WTC11 (cell line): Measurements from ENCODE around the gene SORCS1.

ENCODE experiments used
- CTCF ChIP-seq: fragments of 200-600 bp; IDR thresholded peaks from 2 replicates; pipeline ENCODE4 v1.8.0; 2022; ENCODE audit warnings: antibody characterized with exemption
- E2F1 ChIP-seq: sonication (generic); formaldehyde crosslinking; IDR thresholded peaks from 2 replicates; pipeline ENCODE4 v1.8.0; 2022; ENCODE audit warnings: mild to moderate bottlenecking, missing genetic modification reagents
- E2F4 ChIP-seq: sonication (generic); formaldehyde crosslinking; IDR thresholded peaks from 2 replicates; pipeline ENCODE4 v1.8.1; 2022; ENCODE audit warnings: low read depth, mild to moderate bottlenecking, moderate library complexity, missing genetic modification reagents, borderline replicate concordance
- FOXP4 ChIP-seq: sonication (generic); formaldehyde crosslinking; IDR thresholded peaks from 2 replicates; pipeline ENCODE4 v1.8.0; 2022; ENCODE audit warnings: mild to moderate bottlenecking, missing genetic modification reagents
- NFATC4 ChIP-seq: fragments of 250-450 bp; sonication (Bioruptor Pico); IDR thresholded peaks from 2 replicates; pipeline ENCODE4 v1.9.0; 2021; ENCODE audit warnings: mild to moderate bottlenecking
- NFYB ChIP-seq: sonication (generic); formaldehyde crosslinking; conservative IDR thresholded peaks from 2 replicates; pipeline ENCODE4 v1.8.0; 2022; ENCODE audit warnings: low read depth, missing genetic modification reagents
- SP1 ChIP-seq: sonication (generic); formaldehyde crosslinking; conservative IDR thresholded peaks from 2 replicates; pipeline ENCODE4 v1.8.1; 2022; ENCODE audit warnings: missing genetic modification reagents
- TF ChIP-seq, protein P1 (sequence below): sonication (generic); formaldehyde crosslinking; IDR thresholded peaks from 2 replicates; pipeline ENCODE4 v1.8.1; 2023; ENCODE audit warnings: mild to moderate bottlenecking, missing genetic modification reagents
- TF ChIP-seq, protein P2 (sequence below): fragments of 250-450 bp; sonication (Bioruptor Pico); IDR thresholded peaks from 2 replicates; pipeline ENCODE4 v1.9.0; 2021; ENCODE audit warnings: mild to moderate bottlenecking
- TF ChIP-seq, protein P3 (sequence below): sonication (generic); formaldehyde crosslinking; IDR thresholded peaks from 2 replicates; pipeline ENCODE4 v1.8.1; 2023; ENCODE audit warnings: mild to moderate bottlenecking, missing genetic modification reagents, moderate library complexity

- TF ChIP-seq, protein P1, sequence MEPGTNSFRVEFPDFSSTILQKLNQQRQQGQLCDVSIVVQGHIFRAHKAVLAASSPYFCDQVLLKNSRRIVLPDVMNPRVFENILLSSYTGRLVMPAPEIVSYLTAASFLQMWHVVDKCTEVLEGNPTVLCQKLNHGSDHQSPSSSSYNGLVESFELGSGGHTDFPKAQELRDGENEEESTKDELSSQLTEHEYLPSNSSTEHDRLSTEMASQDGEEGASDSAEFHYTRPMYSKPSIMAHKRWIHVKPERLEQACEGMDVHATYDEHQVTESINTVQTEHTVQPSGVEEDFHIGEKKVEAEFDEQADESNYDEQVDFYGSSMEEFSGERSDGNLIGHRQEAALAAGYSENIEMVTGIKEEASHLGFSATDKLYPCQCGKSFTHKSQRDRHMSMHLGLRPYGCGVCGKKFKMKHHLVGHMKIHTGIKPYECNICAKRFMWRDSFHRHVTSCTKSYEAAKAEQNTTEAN (CRISPR knock-in tag): no peak
- TF ChIP-seq E2F4 (CRISPR knock-in tag): no peak
- no peak for TF ChIP-seq CTCF
- no peak for TF ChIP-seq SP1 (CRISPR knock-in tag)
- TF ChIP-seq NFYB (CRISPR knock-in tag): no peak
- TF ChIP-seq NFATC4 (CRISPR knock-in tag): no peak
- no peak for TF ChIP-seq E2F1 (CRISPR knock-in tag)
- TF ChIP-seq, protein P2, sequence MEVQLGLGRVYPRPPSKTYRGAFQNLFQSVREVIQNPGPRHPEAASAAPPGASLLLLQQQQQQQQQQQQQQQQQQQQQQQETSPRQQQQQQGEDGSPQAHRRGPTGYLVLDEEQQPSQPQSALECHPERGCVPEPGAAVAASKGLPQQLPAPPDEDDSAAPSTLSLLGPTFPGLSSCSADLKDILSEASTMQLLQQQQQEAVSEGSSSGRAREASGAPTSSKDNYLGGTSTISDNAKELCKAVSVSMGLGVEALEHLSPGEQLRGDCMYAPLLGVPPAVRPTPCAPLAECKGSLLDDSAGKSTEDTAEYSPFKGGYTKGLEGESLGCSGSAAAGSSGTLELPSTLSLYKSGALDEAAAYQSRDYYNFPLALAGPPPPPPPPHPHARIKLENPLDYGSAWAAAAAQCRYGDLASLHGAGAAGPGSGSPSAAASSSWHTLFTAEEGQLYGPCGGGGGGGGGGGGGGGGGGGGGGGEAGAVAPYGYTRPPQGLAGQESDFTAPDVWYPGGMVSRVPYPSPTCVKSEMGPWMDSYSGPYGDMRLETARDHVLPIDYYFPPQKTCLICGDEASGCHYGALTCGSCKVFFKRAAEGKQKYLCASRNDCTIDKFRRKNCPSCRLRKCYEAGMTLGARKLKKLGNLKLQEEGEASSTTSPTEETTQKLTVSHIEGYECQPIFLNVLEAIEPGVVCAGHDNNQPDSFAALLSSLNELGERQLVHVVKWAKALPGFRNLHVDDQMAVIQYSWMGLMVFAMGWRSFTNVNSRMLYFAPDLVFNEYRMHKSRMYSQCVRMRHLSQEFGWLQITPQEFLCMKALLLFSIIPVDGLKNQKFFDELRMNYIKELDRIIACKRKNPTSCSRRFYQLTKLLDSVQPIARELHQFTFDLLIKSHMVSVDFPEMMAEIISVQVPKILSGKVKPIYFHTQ (CRISPR knock-in tag): no peak
- no peak for TF ChIP-seq FOXP4 (CRISPR knock-in tag)
- TF ChIP-seq, protein P3, sequence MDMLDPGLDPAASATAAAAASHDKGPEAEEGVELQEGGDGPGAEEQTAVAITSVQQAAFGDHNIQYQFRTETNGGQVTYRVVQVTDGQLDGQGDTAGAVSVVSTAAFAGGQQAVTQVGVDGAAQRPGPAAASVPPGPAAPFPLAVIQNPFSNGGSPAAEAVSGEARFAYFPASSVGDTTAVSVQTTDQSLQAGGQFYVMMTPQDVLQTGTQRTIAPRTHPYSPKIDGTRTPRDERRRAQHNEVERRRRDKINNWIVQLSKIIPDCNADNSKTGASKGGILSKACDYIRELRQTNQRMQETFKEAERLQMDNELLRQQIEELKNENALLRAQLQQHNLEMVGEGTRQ (CRISPR knock-in tag): no peak
These were observed 436.3 kb downstream of the SORCS1 start for GRCh38 chr10:106728232-106728631.
